ENCODE results near the gene ZNF787. TPM values are rescaled to one million over a fixed set of nuclear protein-coding genes. Genes with fewer than 3 reads are reported as not detected.

The ZNF787 gene
- total RNA-seq = 10 to 100 TPM; 25.3 to 25.5 TPM

GRCh38 chr19:56121180-56122167 lies at the start of gene ZNF787:
Gene ZNF787 (minus strand): TSS chr19:56121295. CDS start chr19:56103217, 18,078 bp downstream.
- Mint-ChIP-seq H3K4me1 (ENCODE audit: low read depth) (peaks cover 39% of the 10 kb centered on the region), H3K27ac (peak within 1 kb of the TSS; percentile 91), H3K36me3 (no peaks in the 10 kb centered on the region), H3K27me3 (no peaks in the 10 kb centered on the region), H3K4me3 (peak within 1 kb of the TSS; percentile 85), H3K9me3 (no peaks in the 10 kb centered on the region)
- ChIA-PET POLR2A (interaction anchor here (0.9 to 1.5 kb wide), 6 partner anchors 11 to 193 kb away, joined by 3 to 11 read pairs (median 4); partner anchors contain the start of genes ZNF444 and ZSCAN5A), CTCF (interaction anchor here (0.8 to 1.6 kb wide), 5 partner anchors 19 to 212 kb away, joined by 3 to 4 read pairs (median 3); no protein-coding TSS in a partner anchor)
- intact Hi-C loops (cut with micrococcal nuclease) = loop anchor here (1.0 to 2.0 kb wide), 4 partner anchors 19 to 645 kb away; partner anchors contain the start of gene ZNF628
- peak; percentile 97 for DNase-seq

- Mint-ChIP-seq H3K27me3 (peaks cover 7% of the 10 kb centered on the region), H3K4me3 (no peak overlapping the region), H3K27ac (no peak overlapping the region), H3K36me3 (no peaks in the 10 kb centered on the region), H3K4me1 (ENCODE audit: low read depth) (no peaks in the 10 kb centered on the region), H3K9me3 (no peaks in the 10 kb centered on the region)
- ChIA-PET POLR2A (no interaction called here), CTCF (interaction anchor here (0.9 to 6.5 kb wide), 3 partner anchors 94 to 108 kb away, joined by 3 to 40 read pairs (median 24); no protein-coding TSS in a partner anchor)
- no peak for DNase-seq
- intact Hi-C loops (cut with micrococcal nuclease) = no loop called here
Measured at GRCh38 chr19:56170261-56170660, 49.2 kb upstream of the ZNF787 start.

DNA sequence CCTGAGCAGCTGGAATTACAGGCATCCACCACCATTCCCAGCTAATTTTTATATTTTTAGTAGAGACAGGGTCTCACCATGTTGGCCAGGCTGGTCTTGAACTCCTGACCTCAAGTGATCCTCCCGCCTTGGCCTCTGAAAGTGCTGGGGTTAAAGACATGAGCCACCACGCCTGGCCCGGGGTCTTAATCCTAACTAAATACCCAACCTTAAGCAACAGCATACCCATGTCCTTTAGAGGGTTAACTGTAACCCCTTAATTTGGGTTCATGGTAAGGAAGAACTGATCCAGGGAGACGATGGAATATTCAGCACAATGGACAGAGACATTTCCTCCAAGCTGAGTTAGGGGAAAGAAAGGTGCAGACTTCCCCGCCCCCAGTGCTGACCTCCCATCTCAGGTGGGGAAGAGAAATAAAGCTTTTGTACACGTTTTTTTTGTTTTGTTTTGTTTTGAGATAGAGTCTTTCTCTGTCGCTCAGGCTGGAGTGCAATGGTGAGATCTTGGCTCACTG lies 46.0 kb upstream of the ZNF787 start:
- CTCF ChIA-PET = interaction anchor here (2.1 kb wide), 1 partner anchor 86 kb away, joined by 7 read pairs; no protein-coding TSS in a partner anchor
- intact Hi-C loops (cut with micrococcal nuclease) = no loop called here
- no peak overlapping the region for H3K27ac Mint-ChIP-seq

DNA sequence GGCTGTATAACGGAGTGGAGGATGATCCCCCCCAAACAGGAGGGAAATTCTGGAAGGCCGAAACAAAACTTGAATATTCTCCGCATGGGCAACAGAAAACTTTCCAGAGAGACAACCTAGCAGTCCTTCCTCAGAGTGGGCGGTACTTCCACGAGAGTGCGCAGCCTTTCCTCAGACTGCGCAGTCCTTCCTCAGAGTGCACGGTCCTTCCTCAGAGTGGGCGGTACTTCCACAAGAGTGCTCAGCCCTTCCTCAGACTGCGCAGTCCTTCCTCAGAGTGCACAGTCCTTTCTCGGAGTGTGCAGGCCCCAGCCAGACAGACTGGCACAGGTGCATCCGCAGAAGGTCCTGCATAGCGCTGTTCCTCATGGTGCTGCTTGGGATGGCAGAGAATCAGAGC lies 42.0 kb upstream of the ZNF787 start:
- Mint-ChIP-seq H3K36me3 (peaks cover 14% of the 10 kb centered on the region), H3K27ac (no peak overlapping the region), H3K27me3 (peaks cover 6% of the 10 kb centered on the region), H3K4me1 (ENCODE audit: low read depth) (peaks cover 7% of the 10 kb centered on the region), H3K9me3 (no peaks in the 10 kb centered on the region), H3K4me3 (no peak overlapping the region)
- no peak for DNase-seq
- POLR2A ChIA-PET = no interaction called here
- CTCF ChIA-PET = no interaction called here
- intact Hi-C loops (cut with micrococcal nuclease) = no loop called here

More for the DNA sequence above, 46.0 kb upstream of the ZNF787 start:
- Mint-ChIP-seq H3K27me3 (peaks cover 11% of the 10 kb centered on the region), H3K4me1 (ENCODE audit: low read depth) (peaks cover 3% of the 10 kb centered on the region), H3K4me3 (no peak overlapping the region), H3K36me3 (no peaks in the 10 kb centered on the region), H3K9me3 (no peaks in the 10 kb centered on the region)
- no peak for DNase-seq
- POLR2A ChIA-PET = no interaction called here

GRCh38 chr19:56162258-56162657 lies 41.2 kb upstream of the ZNF787 start:
- Mint-ChIP-seq H3K27ac (no peak overlapping the region), H3K4me1 (ENCODE audit: low read depth) (peaks cover 7% of the 10 kb centered on the region), H3K27me3 (peaks cover 5% of the 10 kb centered on the region), H3K4me3 (no peak overlapping the region), H3K9me3 (no peaks in the 10 kb centered on the region), H3K36me3 (peaks cover 14% of the 10 kb centered on the region)
- CTCF ChIA-PET = no interaction called here
- intact Hi-C loops (cut with micrococcal nuclease) = no loop called here
- POLR2A ChIA-PET = no interaction called here
- peak; percentile 50 for DNase-seq

- intact Hi-C loops (cut with micrococcal nuclease) = no loop called here
Measured at GRCh38 chr19:56161534-56161933, 40.4 kb upstream of the ZNF787 start.

GRCh38 chr19:56159622-56160271 lies 38.7 kb upstream of the ZNF787 start:
- Mint-ChIP-seq H3K27ac (no peak overlapping the region), H3K36me3 (peaks cover 15% of the 10 kb centered on the region), H3K9me3 (no peaks in the 10 kb centered on the region), H3K27me3 (no peaks in the 10 kb centered on the region), H3K4me1 (ENCODE audit: low read depth) (peaks cover 7% of the 10 kb centered on the region), H3K4me3 (no peak overlapping the region)
- POLR2A ChIA-PET = no interaction called here
- DNase-seq = no peak
- intact Hi-C loops (cut with micrococcal nuclease) = no loop called here
- CTCF ChIA-PET = no interaction called here

More at GRCh38 chr19:56161534-56161933, 40.4 kb upstream of the ZNF787 start:
- peaks cover 7% of the 10 kb centered on the region for H3K4me1 Mint-ChIP-seq (ENCODE audit: low read depth)
- H3K27me3 Mint-ChIP-seq = peaks cover 4% of the 10 kb centered on the region
- no peak overlapping the region for H3K27ac Mint-ChIP-seq
- ChIA-PET POLR2A (no interaction called here), CTCF (no interaction called here)
- no peak overlapping the region for H3K4me3 Mint-ChIP-seq
- H3K36me3 Mint-ChIP-seq = peaks cover 14% of the 10 kb centered on the region
- H3K9me3 Mint-ChIP-seq = no peaks in the 10 kb centered on the region
- no peak for DNase-seq

DNA sequence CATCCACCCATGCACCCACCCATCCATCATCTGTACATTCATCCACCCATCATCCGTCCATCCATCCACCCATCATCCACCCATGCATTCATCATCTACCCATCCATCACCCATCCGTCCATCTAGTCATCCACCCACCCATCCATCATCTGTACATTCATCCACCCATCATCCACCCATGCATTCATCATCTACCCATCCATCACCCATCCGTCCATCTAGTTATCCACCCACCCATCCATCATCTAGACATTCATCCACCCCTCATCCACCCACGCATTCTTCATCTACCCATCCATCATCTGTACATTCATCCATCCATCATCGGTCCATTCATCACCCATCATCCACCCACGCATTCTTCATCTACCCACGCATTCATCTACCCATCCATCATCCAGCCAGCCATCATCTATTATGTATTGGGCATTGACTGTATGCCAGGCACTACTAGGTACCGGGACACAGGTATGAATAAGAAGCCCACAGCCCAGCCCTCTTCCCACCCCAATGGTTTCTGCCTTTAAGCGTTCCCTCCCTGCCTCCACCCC lies 38.0 kb upstream of the ZNF787 start:
- POLR2A ChIA-PET = no interaction called here
- intact Hi-C loops (cut with micrococcal nuclease) = no loop called here

GRCh38 chr19:56158170-56158757 lies 37.2 kb upstream of the ZNF787 start:
- CTCF ChIA-PET = interaction anchor here (0.6 to 1.1 kb wide), 2 partner anchors 92 to 166 kb away, joined by 3 to 5 read pairs; no protein-coding TSS in a partner anchor
- Mint-ChIP-seq H3K36me3 (peaks cover 18% of the 10 kb centered on the region), H3K9me3 (no peaks in the 10 kb centered on the region), H3K4me1 (ENCODE audit: low read depth) (peaks cover 7% of the 10 kb centered on the region), H3K4me3 (no peak overlapping the region), H3K27me3 (no peaks in the 10 kb centered on the region), H3K27ac (no peak overlapping the region)
- intact Hi-C loops (cut with micrococcal nuclease) = no loop called here
- DNase-seq = no peak
- POLR2A ChIA-PET = no interaction called here

More for the DNA sequence above, 38.0 kb upstream of the ZNF787 start:
- CTCF ChIA-PET = no interaction called here
- Mint-ChIP-seq H3K27me3 (no peaks in the 10 kb centered on the region), H3K36me3 (peaks cover 15% of the 10 kb centered on the region), H3K9me3 (no peaks in the 10 kb centered on the region), H3K4me3 (no peak overlapping the region), H3K27ac (no peak overlapping the region), H3K4me1 (ENCODE audit: low read depth) (peaks cover 7% of the 10 kb centered on the region)
- no peak for DNase-seq

DNA sequence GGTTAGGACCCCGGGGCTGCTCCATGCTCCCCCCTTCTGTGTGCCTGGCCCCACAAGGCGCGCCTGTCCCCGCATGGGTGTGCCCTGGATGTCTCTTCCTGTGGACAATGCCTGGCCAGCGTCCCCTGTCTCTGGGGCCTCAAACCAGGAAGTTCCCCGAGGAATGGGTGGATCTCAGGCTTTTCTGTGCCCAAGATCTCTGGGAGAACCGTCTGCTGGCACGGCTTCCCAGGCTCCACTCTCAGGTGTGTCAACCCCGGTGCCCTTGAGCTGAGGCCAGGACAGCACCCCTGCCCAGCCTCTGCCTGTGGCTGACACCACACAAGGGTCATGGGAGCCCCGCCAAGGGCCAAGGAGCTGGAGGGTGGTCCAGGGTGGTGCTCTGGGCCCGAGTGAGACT lies 35.7 kb upstream of the ZNF787 start:
- DNase-seq = no peak
- Mint-ChIP-seq H3K4me3 (no peak overlapping the region), H3K9me3 (no peaks in the 10 kb centered on the region), H3K36me3 (peaks cover 18% of the 10 kb centered on the region), H3K4me1 (ENCODE audit: low read depth) (peaks cover 3% of the 10 kb centered on the region), H3K27ac (no peak overlapping the region), H3K27me3 (no peaks in the 10 kb centered on the region)
- POLR2A ChIA-PET = no interaction called here
- CTCF ChIA-PET = interaction anchor here (1.0 kb wide), 1 partner anchor 76 kb away, joined by 3 read pairs; no protein-coding TSS in a partner anchor
- intact Hi-C loops (cut with micrococcal nuclease) = no loop called here

DNA sequence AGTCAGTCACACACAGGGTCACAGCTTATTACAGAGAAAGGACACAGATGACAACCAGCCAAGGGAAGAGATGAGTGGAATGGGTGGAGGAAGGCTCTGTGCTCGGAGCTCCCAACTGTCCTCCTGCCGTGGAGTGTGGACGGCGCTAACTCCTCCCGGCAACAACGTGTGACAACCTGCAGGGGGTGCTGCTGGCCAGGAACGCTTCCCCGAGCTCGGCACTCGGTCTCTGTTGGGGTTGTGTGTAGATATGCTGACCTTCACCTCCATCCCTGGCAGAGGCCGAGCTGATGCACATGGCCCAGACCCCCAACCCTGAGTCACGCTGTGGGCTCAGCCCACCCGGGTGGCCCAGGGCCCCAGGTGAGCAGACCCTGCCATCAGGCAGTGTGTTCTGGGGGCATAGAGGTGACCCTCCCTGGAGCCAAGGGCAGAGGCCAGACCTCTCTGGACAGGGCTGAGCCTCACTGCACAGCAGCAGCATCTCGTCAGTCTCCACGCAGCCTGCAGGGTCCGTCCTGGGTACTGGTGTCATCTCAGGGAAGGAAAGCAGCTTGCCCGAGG lies 34.1 kb upstream of the ZNF787 start:
- peaks cover 3% of the 10 kb centered on the region for H3K4me1 Mint-ChIP-seq (ENCODE audit: low read depth)
- ChIA-PET CTCF (interaction anchor here (0.9 to 2.0 kb wide), 3 partner anchors 11 to 178 kb away, joined by 3 to 8 read pairs (median 4); no protein-coding TSS in a partner anchor), POLR2A (interaction anchor here (0.6 kb wide), 1 partner anchor 98 kb away, joined by 3 read pairs; no protein-coding TSS in a partner anchor)
- peaks cover 17% of the 10 kb centered on the region for H3K36me3 Mint-ChIP-seq
- no peak overlapping the region for H3K27ac Mint-ChIP-seq
- intact Hi-C loops (cut with micrococcal nuclease) = no loop called here
- DNase-seq = no peak
- H3K27me3 Mint-ChIP-seq = no peaks in the 10 kb centered on the region
- H3K4me3 Mint-ChIP-seq = no peak overlapping the region
- H3K9me3 Mint-ChIP-seq = no peaks in the 10 kb centered on the region
